ENCODE results near the gene SCAMP1. TPM values are rescaled to one million over a fixed set of nuclear protein-coding genes. Genes with fewer than 3 reads are reported as not detected.

The SCAMP1 gene
- polyA plus RNA-seq, 4 donors = 3.5 to 24.5 (median 7.7) TPM

GRCh38 chr5:78521455-78521854 lies 161.0 kb downstream of the SCAMP1 start:
- Histone ChIP-seq H3K27ac (ENCODE audit: low read depth in 1 of 3, low read length in 2 of 3) (no peak overlapping the region), H3K9me3 (ENCODE audit: control insufficient read depth in 2 of 2, insufficient read depth in 1 of 2, low read depth in 1 of 2, low read length in 1 of 2) (no peaks in the 10 kb centered on the region), H3K4me3 (ENCODE audit: low read depth in 1 of 3, low read length in 3 of 3) (no peak overlapping the region), H3K4me1 (ENCODE audit: control insufficient read depth in 3 of 3, insufficient read depth in 2 of 3, low read depth in 1 of 3, low read length in 2 of 3) (peaks cover 16 to 25% (median 18%) of the 10 kb centered on the region in 3 donors), H3K36me3 (ENCODE audit: control insufficient read depth in 3 of 3, insufficient read depth in 2 of 3, low read depth in 1 of 3, low read length in 3 of 3) (peaks cover 0 to 4% (median 2%) of the 10 kb centered on the region in 3 donors), H3K27me3 (ENCODE audit: control insufficient read depth in 3 of 3, insufficient read depth in 3 of 3, low read length in 3 of 3) (no peaks in the 10 kb centered on the region)
- DNase-seq (no peak), FAIRE-seq (no peak)
- WGBS, 3 donors = 16 to 52% (median 28%) methylated on average over 2 of the region's 2 CpGs

GRCh38 chr5:78522476-78523260 lies 162.3 kb downstream of the SCAMP1 start:
- FAIRE-seq (no peak), DNase-seq (peak in 1 of 2 donors; percentile 60)
- Histone ChIP-seq H3K36me3 (ENCODE audit: control insufficient read depth in 3 of 3, insufficient read depth in 2 of 3, low read depth in 1 of 3, low read length in 3 of 3) (peaks cover 0 to 4% (median 2%) of the 10 kb centered on the region in 3 donors), H3K4me3 (ENCODE audit: low read depth in 1 of 3, low read length in 3 of 3) (no peak overlapping the region), H3K27ac (ENCODE audit: low read depth in 1 of 3, low read length in 2 of 3) (peak overlapping the region in 1 of 3 donors; percentile 13), H3K9me3 (ENCODE audit: control insufficient read depth in 2 of 2, insufficient read depth in 1 of 2, low read depth in 1 of 2, low read length in 1 of 2) (no peaks in the 10 kb centered on the region), H3K27me3 (ENCODE audit: control insufficient read depth in 3 of 3, insufficient read depth in 3 of 3, low read length in 3 of 3) (no peaks in the 10 kb centered on the region), H3K4me1 (ENCODE audit: control insufficient read depth in 3 of 3, insufficient read depth in 2 of 3, low read depth in 1 of 3, low read length in 2 of 3) (peaks cover 16 to 28% (median 19%) of the 10 kb centered on the region in 3 donors)
- WGBS, 3 donors = 29 to 53% (median 36%) methylated on average over 9 of the region's 9 CpGs

GRCh38 chr5:78523314-78524193 lies 163.1 kb downstream of the SCAMP1 start:
- 65 to 77% (median 77%) methylated on average over 15 of the region's 15 CpGs for WGBS, 3 donors
- Histone ChIP-seq H3K36me3 (ENCODE audit: control insufficient read depth in 3 of 3, insufficient read depth in 2 of 3, low read depth in 1 of 3, low read length in 3 of 3) (peaks cover 0 to 4% (median 2%) of the 10 kb centered on the region in 3 donors), H3K27ac (ENCODE audit: low read depth in 1 of 3, low read length in 2 of 3) (peak overlapping the region in 1 of 3 donors; percentile 63), H3K4me3 (ENCODE audit: low read depth in 1 of 3, low read length in 3 of 3) (no peak overlapping the region), H3K4me1 (ENCODE audit: control insufficient read depth in 3 of 3, insufficient read depth in 2 of 3, low read depth in 1 of 3, low read length in 2 of 3) (peaks cover 16 to 21% (median 17%) of the 10 kb centered on the region in 3 donors), H3K9me3 (ENCODE audit: control insufficient read depth in 2 of 2, insufficient read depth in 1 of 2, low read depth in 1 of 2, low read length in 1 of 2) (no peaks in the 10 kb centered on the region), H3K27me3 (ENCODE audit: control insufficient read depth in 3 of 3, insufficient read depth in 3 of 3, low read length in 3 of 3) (no peaks in the 10 kb centered on the region)
- FAIRE-seq (no peak), DNase-seq (no peak)

- Histone ChIP-seq H3K27ac (ENCODE audit: low read depth in 1 of 3, low read length in 2 of 3) (peak overlapping the region in 1 of 3 donors; percentile 84), H3K4me1 (ENCODE audit: control insufficient read depth in 3 of 3, insufficient read depth in 2 of 3, low read depth in 1 of 3, low read length in 2 of 3) (peaks cover 3 to 9% (median 8%) of the 10 kb centered on the region in 3 donors)
- FAIRE-seq = no peak
Measured at GRCh38 chr5:78526049-78526525, 165.7 kb downstream of the SCAMP1 start.

DNA sequence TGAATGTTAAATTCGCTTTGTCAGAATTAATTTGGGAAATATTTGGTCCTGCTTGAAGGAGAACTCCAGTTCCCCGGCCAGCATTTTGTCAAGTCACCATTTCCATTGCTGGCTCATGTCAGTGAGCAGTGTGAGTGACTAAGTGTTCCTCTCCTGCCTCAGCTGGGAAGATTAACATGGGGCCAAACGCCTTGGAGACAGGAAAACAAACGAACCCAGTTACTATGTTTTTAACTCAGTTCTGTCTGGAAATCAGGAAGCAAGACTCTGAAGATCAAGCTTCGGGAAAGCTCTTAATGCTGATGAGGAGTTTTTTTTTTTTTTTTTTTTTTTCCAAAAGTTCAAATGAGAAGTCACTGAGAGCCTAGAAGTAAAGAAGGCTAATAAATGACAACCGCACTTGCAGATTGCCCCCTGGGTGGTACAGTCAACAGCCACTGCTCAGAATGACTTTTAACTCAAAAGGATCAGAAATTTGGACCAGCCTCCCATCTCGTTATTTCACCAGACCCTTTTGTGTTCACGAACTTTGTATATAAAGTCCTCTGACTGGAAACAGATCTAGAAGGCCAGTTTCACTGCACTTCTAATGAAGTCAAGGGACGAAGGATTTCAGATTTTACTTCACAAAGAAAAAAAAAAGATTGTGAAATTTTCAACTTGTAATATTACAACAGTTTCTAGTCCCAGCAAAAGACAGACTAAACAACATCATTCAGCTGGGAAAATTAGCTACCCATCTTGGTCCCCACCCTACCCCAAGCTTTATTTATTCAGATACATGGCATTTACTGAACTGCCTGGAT lies 166.8 kb downstream of the SCAMP1 start:
- no peak overlapping the region for H3K4me3 ChIP-seq (ENCODE audit: low read depth in 1 of 3, low read length in 3 of 3)
- H3K36me3 ChIP-seq (ENCODE audit: control insufficient read depth in 3 of 3, insufficient read depth in 2 of 3, low read depth in 1 of 3, low read length in 3 of 3) = peaks cover 0 to 12% (median 2%) of the 10 kb centered on the region in 3 donors
- no peaks in the 10 kb centered on the region for H3K27me3 ChIP-seq (ENCODE audit: control insufficient read depth in 3 of 3, insufficient read depth in 3 of 3, low read length in 3 of 3)
- 52 to 80% (median 71%) methylated on average over 9 of the region's 9 CpGs for WGBS, 3 donors
- FAIRE-seq = no peak
- H3K9me3 ChIP-seq (ENCODE audit: control insufficient read depth in 2 of 2, insufficient read depth in 1 of 2, low read depth in 1 of 2, low read length in 1 of 2) = no peaks in the 10 kb centered on the region
- peak; percentile 31 to 53 for DNase-seq
- H3K4me1 ChIP-seq (ENCODE audit: control insufficient read depth in 3 of 3, insufficient read depth in 2 of 3, low read depth in 1 of 3, low read length in 2 of 3) = peaks cover 0 to 9% (median 8%) of the 10 kb centered on the region in 3 donors
- H3K27ac ChIP-seq (ENCODE audit: low read depth in 1 of 3, low read length in 2 of 3) = peak overlapping the region in 1 of 3 donors; percentile 89

More at GRCh38 chr5:78526049-78526525, 165.7 kb downstream of the SCAMP1 start:
- no peaks in the 10 kb centered on the region for H3K27me3 ChIP-seq (ENCODE audit: control insufficient read depth in 3 of 3, insufficient read depth in 3 of 3, low read length in 3 of 3)
- no peak overlapping the region for H3K4me3 ChIP-seq (ENCODE audit: low read depth in 1 of 3, low read length in 3 of 3)
- H3K9me3 ChIP-seq (ENCODE audit: control insufficient read depth in 2 of 2, insufficient read depth in 1 of 2, low read depth in 1 of 2, low read length in 1 of 2) = no peaks in the 10 kb centered on the region
- peaks cover 0 to 6% (median 2%) of the 10 kb centered on the region in 3 donors for H3K36me3 ChIP-seq (ENCODE audit: control insufficient read depth in 3 of 3, insufficient read depth in 2 of 3, low read depth in 1 of 3, low read length in 3 of 3)
- WGBS, 3 donors = 77 to 92% (median 85%) methylated on average over 7 of the region's 7 CpGs
- DNase-seq = no peak

GRCh38 chr5:78527925-78528324 lies 167.5 kb downstream of the SCAMP1 start:
- H3K27me3 ChIP-seq (ENCODE audit: control insufficient read depth in 3 of 3, insufficient read depth in 3 of 3, low read length in 3 of 3) = no peaks in the 10 kb centered on the region
- DNase-seq (no peak), FAIRE-seq (no peak)
- peak overlapping the region in 1 of 3 donors; percentile 64 for H3K27ac ChIP-seq (ENCODE audit: low read depth in 1 of 3, low read length in 2 of 3)
- WGBS, 3 donors = 80 to 97% (median 91%) methylated on average over 3 of the region's 3 CpGs
- H3K4me1 ChIP-seq (ENCODE audit: control insufficient read depth in 3 of 3, insufficient read depth in 2 of 3, low read depth in 1 of 3, low read length in 2 of 3) = peaks cover 0 to 5% (median 3%) of the 10 kb centered on the region in 3 donors
- H3K9me3 ChIP-seq (ENCODE audit: control insufficient read depth in 2 of 2, insufficient read depth in 1 of 2, low read depth in 1 of 2, low read length in 1 of 2) = no peaks in the 10 kb centered on the region
- no peak overlapping the region for H3K4me3 ChIP-seq (ENCODE audit: low read depth in 1 of 3, low read length in 3 of 3)
- peaks cover 0 to 16% (median 2%) of the 10 kb centered on the region in 3 donors for H3K36me3 ChIP-seq (ENCODE audit: control insufficient read depth in 3 of 3, insufficient read depth in 2 of 3, low read depth in 1 of 3, low read length in 3 of 3)

Data from small intestine (tissue), 7 donors.